GM12878 (cell line): ENCODE results near the gene MGAT5. TPM values are rescaled to one million over a fixed set of nuclear protein-coding genes. Genes with fewer than 3 reads are reported as not detected.

ENCODE experiments used
- ATAC-seq: fragments of 200-7000 bp; cut with Tn5 transposase; 3 replicates; pipeline ENCODE4 v1.9.1; 2020; ENCODE audit warnings: mild to moderate bottlenecking, moderate library complexity
- BruUV-seq: library from RNA; stranded (reverse); fragments of 400-500 nt; replicated peaks from 2 replicates; lab custom pipeline; 2021; lab: Mats Ljungman, UMichigan
- CTCF ChIA-PET: fragments of 300-600 bp; sonication (Branson Sonifier 250); formaldehyde crosslinking; extraction: SDS; loops from one replicate; lab custom pipeline; 2021; ENCODE audit warnings: inconsistent platforms; lab: Yijun Ruan, JAX
- POLR2A ChIA-PET: fragments of 350-600 bp; formaldehyde crosslinking; extraction: SDS; loops from one replicate; lab custom pipeline; 2021; ENCODE audit warnings: inconsistent platforms; lab: Charles Lee
- RAD21 ChIA-PET: fragments of 300-600 bp; sonication (Branson Sonifier 250); formaldehyde crosslinking; loops from one replicate; lab custom pipeline; 2023; ENCODE audit warnings: antibody characterized with exemption; ENCODE audit not compliant: unreplicated experiment; lab: Charles Lee
- SMC1A ChIA-PET: fragments of 300-600 bp; sonication (Branson Sonifier 250); formaldehyde crosslinking; loops from one replicate; lab custom pipeline; 2023; ENCODE audit not compliant: unreplicated experiment, uncharacterized antibody; lab: Charles Lee
- DNase-seq: peaks from one replicate; pipeline ENCODE4 v3.0.0-alpha.2; 2011; ENCODE audit warnings: low read depth, low spot score
- FAIRE-seq: peaks from 3 replicates; lab custom pipeline; 2011; peaks lifted over from hg19 to GRCh38; lab: Jason Lieb, UNC
- H2AFZ ChIP-seq: 2 replicates; pipeline ENCODE4 v1.6.0; 2011; ENCODE audit warnings: low read depth, low read length, control low read depth; ENCODE audit not compliant: control insufficient read depth
- H3K27ac ChIP-seq: 2 replicates; pipeline ENCODE4 v1.5.1; 2011; ENCODE audit warnings: control low read depth; ENCODE audit not compliant: control insufficient read depth, insufficient read depth
- H3K27me3 ChIP-seq, 2 experiments: replicated peaks in 1 of 2; 2 replicates each; pipeline versions ENCODE4 v1.6.0 to v1.6.1; 2011; ENCODE audit warnings: low read length in 1 of 2; ENCODE audit not compliant: control insufficient read depth in 2 of 2, insufficient read depth in 2 of 2
- H3K36me3 ChIP-seq, 2 experiments: 2 replicates each; pipeline ENCODE4 v1.5.1; 2011; ENCODE audit warnings: low read length in 1 of 2; ENCODE audit not compliant: control insufficient read depth in 2 of 2, insufficient read depth in 2 of 2
- H3K4me1 ChIP-seq: 2 replicates; pipeline ENCODE4 v1.6.1; 2011; ENCODE audit warnings: mild to moderate bottlenecking, low read length, moderate library complexity, mixed read lengths; ENCODE audit not compliant: control insufficient read depth, insufficient read depth
- H3K4me2 ChIP-seq: 2 replicates; pipeline ENCODE4 v1.6.0; 2011; ENCODE audit warnings: control low read depth; ENCODE audit not compliant: control insufficient read depth, insufficient read depth
- H3K4me3 ChIP-seq: fragments of 200-600 bp; sonication (generic); 2 replicates; pipeline ENCODE4 v1.5.1; 2016
- H3K79me2 ChIP-seq: 2 replicates; pipeline ENCODE4 v1.6.0; 2011; ENCODE audit warnings: low read length; ENCODE audit not compliant: control insufficient read depth, insufficient read depth
- H3K9ac ChIP-seq: 2 replicates; pipeline ENCODE4 v1.8.0; 2011; ENCODE audit warnings: low read length, control low read depth, mixed read lengths; ENCODE audit not compliant: control insufficient read depth, insufficient read depth
- H3K9me3 ChIP-seq: replicated peaks from 3 replicates; pipeline ENCODE4 v1.5.1; 2011; ENCODE audit warnings: mild to moderate bottlenecking, low read length; ENCODE audit not compliant: control insufficient read depth, insufficient read depth
- H4K20me1 ChIP-seq: 2 replicates; pipeline ENCODE4 v1.6.0; 2011; ENCODE audit not compliant: control insufficient read depth, insufficient read depth
- CEBPB ChIP-seq, 2 experiments: fragments of 150-350 bp in 1 of 2; IDR thresholded peaks; 2 replicates each; pipeline ENCODE4 v1.6.1; 2012 to 2014; ENCODE audit warnings: low read depth in 2 of 2, low read length in 2 of 2, borderline replicate concordance in 1 of 2, inconsistent platforms in 1 of 2
- NFIC ChIP-seq: IDR thresholded peaks from 2 replicates; pipeline ENCODE4 v1.6.1; 2012; ENCODE audit warnings: low read depth, mild to moderate bottlenecking, inconsistent platforms, low read length, moderate library complexity
- WGBS: methylation state at CpG from one replicate; pipeline ENCODE4 v1.1.6; 2016; ENCODE audit warnings: low lambda C conversion rate; ENCODE audit not compliant: insufficient replicate concordance, insufficient coverage; ENCODE audit errors: missing lambda C conversion rate; 5-methylcytosine and 5-hydroxymethylcytosine counted together
- in situ Hi-C: fragments of 300-500 bp; cut with MboI; formaldehyde crosslinking; loops from 9 replicates; pipeline ENCODE4 v1.14.3; 2018; ENCODE audit warnings: mixed read lengths
- intact Hi-C: fragments of 100-400 bp; cut with micrococcal nuclease; formaldehyde crosslinking; loops from one replicate; pipeline ENCODE4 v1.14.2; 2022; ENCODE audit not compliant: unreplicated experiment
- polyA plus RNA-seq, 11 experiments: library from polyadenylated mRNA; depleted of rRNA in 4 of 11; unstranded in 6 of 11; stranded (reverse) in 5 of 11; fragments of >200 nt; fragmentation: Nextera tagmentation in 4 of 11; fragmentation: Illumina TruSeq in 1 of 11; extraction: Ambion mirVana in 4 of 11; extraction: Trizol in 1 of 11; gene quantifications; 1 replicate in 1 of 11; 2 replicates in 10 of 11; pipeline versions ENCODE4 v1.2.1 to v1.2.3, GENCODE V29; 2011 to 2016; ENCODE audit warnings: inconsistent platforms in 2 of 11, missing spikeins in 2 of 11, low read depth in 1 of 11
- total RNA-seq, 4 experiments: library from RNA; depleted of rRNA in 3 of 4; stranded (reverse); fragments of >200 nt in 3 of 4; fragmentation: Illumina TruSeq in 1 of 4; extraction: Trizol in 1 of 4; gene quantifications; 2 replicates each; pipeline versions ENCODE4 v1.2.1 to v1.2.3, GENCODE V29; 2013 to 2021
- TF ChIP-seq, protein P1 (sequence below): IDR thresholded peaks from 2 replicates; pipeline ENCODE4 v1.6.1; 2012; ENCODE audit warnings: low read depth, low read length, improper control_type of control experiment

The MGAT5 gene
- total and polyA plus RNA-seq, 10 of the 15 experiments (the other 5 are each of a cell fraction or from before 2014, with no cell fraction given): 4.9 to 104 (median 36.2) TPM

DNA sequence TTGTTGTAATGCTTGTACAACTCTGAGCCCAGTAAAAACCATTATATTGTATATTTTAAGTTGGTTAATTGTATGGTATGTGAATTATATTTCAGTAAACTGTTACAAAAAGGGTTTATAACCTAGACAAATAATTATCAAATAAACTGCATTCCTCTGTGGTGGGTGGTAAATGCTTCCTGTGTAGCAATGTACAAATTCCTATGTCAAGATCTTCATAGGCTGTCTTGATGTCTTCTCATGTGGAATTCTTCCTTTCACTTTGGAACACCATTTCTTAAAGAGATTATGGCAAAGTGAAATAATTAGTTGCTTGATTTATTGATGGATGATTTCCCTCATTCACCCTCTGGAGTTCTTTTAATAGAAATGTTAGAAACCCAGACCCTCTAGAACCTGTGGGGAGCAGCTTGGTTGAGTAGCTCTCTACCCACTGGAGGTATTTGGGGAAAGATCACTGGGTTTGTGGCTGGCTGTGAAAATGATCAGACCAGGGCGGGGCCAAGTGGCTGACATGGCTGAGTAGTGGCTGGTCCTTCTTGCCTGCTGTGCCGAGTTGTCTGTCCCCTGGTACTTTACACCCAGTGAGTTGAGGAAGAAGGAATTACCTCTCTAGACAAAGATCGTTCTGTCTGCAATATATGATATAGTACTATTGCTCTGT is 22.4 kb upstream of the MGAT5 start:
- no peak overlapping the region for H3K4me3 ChIP-seq

More for the DNA sequence above, 22.4 kb upstream of the MGAT5 start:
- TF ChIP-seq NFIC: 0 out of 2 replicates have a peak, but pooled peaks have one; percentile 3
- TF ChIP-seq, protein P1, sequence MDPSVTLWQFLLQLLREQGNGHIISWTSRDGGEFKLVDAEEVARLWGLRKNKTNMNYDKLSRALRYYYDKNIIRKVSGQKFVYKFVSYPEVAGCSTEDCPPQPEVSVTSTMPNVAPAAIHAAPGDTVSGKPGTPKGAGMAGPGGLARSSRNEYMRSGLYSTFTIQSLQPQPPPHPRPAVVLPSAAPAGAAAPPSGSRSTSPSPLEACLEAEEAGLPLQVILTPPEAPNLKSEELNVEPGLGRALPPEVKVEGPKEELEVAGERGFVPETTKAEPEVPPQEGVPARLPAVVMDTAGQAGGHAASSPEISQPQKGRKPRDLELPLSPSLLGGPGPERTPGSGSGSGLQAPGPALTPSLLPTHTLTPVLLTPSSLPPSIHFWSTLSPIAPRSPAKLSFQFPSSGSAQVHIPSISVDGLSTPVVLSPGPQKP: no peak
- 0 out of 4 replicates have a peak, but pooled peaks of 1 of the 2 experiments have one; percentile 6 for TF ChIP-seq CEBPB (IDR thresholded peaks at IDR 0.05; ENCODE audit: borderline replicate concordance in 1 of 2, low read depth in 2 of 2, low read length in 2 of 2)
- TF ChIP-seq, all 136 proteins: peak for 2
- DNase-seq (no peak), FAIRE-seq (no peak), ATAC-seq (peak; percentile 39)
- H4K20me1 ChIP-seq: peaks cover 3% of the 10 kb centered on the region; the same call in 1 of the 2 replicates
- H3K9me3 ChIP-seq: peaks cover 15% of the 10 kb centered on the region
- H3K4me1 ChIP-seq: peaks cover 81% of the 10 kb centered on the region
- H3K36me3 ChIP-seq: peaks cover 0 to 3% of the 10 kb centered on the region in 2 experiments; a peak in 2 of 4 replicates
- intact Hi-C loops (loop anchor here (5.0 to 10.0 kb wide), 3 partner anchors 114 to 277 kb away; no protein-coding TSS in a partner anchor), in situ Hi-C loops (no loop called here)
- H2AFZ ChIP-seq: no peak overlapping the region
- BruUV-seq: no TSS peak
- RAD21 ChIA-PET: interaction anchor here (1.2 to 2.8 kb wide), 8 partner anchors 9 to 180 kb away, joined by 4 to 14 read pairs (median 4); no protein-coding TSS in a partner anchor
- peak overlapping the region; percentile 83 for H3K27ac ChIP-seq
- CTCF ChIA-PET: interaction anchor here (0.6 to 3.1 kb wide), 12 partner anchors 8 to 180 kb away, joined by 3 to 25 read pairs (median 6); no protein-coding TSS in a partner anchor
- POLR2A ChIA-PET: interaction anchor here (0.8 to 1.4 kb wide), 4 partner anchors 12 to 111 kb away, joined by 3 read pairs; no protein-coding TSS in a partner anchor
- H3K4me2 ChIP-seq: peak overlapping the region; percentile 72
- 27% methylated on average over 3 of the region's 3 CpGs for WGBS
- SMC1A ChIA-PET: interaction anchor here (0.6 to 3.3 kb wide), 16 partner anchors 8 to 180 kb away, joined by 3 to 18 read pairs (median 5); no protein-coding TSS in a partner anchor
- peaks cover 86% of the 10 kb centered on the region for H3K79me2 ChIP-seq
- no peaks in the 10 kb centered on the region for H3K27me3 ChIP-seq
- H3K9ac ChIP-seq: no peak overlapping the region
